HCT116 (cell line): ENCODE measurements around the gene THSD4. TPM values are rescaled to one million over a fixed set of nuclear protein-coding genes. Genes with fewer than 3 reads are reported as not detected.

Experiments used
- ATAC-seq: fragments of 200-7000 bp; cut with Tn5 transposase; 2 replicates; pipeline ENCODE4 v1.9.1; 2020; ENCODE audit warnings: mild to moderate bottlenecking, moderate library complexity
- BruUV-seq: library from RNA; stranded (reverse); fragments of 400-500 nt; replicated peaks from 2 replicates; lab custom pipeline; 2021; lab: Mats Ljungman, UMichigan
- CTCF ChIA-PET: fragments of 300-600 bp; sonication (Branson Sonifier 250); formaldehyde crosslinking; loops from one replicate; lab custom pipeline; 2021; ENCODE audit warnings: antibody characterized with exemption; lab: Charles Lee
- POLR2A ChIA-PET: fragments of 300-600, 350-600 bp; sonication (Branson Sonifier 250); formaldehyde crosslinking; loops from one replicate; lab custom pipeline; 2021; ENCODE audit warnings: antibody characterized with exemption; lab: Charles Lee
- RAD21 ChIA-PET, 2 experiments: fragments of 300-600 bp; sonication (Branson Sonifier 250); formaldehyde crosslinking; loops; one replicate each; lab custom pipeline; 2023; ENCODE audit warnings: low total read pairs in 2 of 2; ENCODE audit not compliant: uncharacterized antibody in 2 of 2, unreplicated experiment in 2 of 2, low non-redundant PET in 1 of 2; lab: Charles Lee
- DNase-seq: peaks from one replicate; pipeline ENCODE4 v3.0.0-alpha.2; 2010; ENCODE audit warnings: low read depth, low spot score
- H2AFZ ChIP-seq: fragments of 200-600 bp; shearing (Covaris generic), sonication (generic); 2 replicates; pipeline ENCODE4 v1.6.1; 2017; ENCODE audit warnings: low read depth, mixed run types, mixed read lengths, antibody characterized with exemption, low read length; ENCODE audit not compliant: poor library complexity, severe bottlenecking
- H3K27ac ChIP-seq: 2 replicates; pipeline ENCODE4 v1.5.1; 2012; ENCODE audit warnings: low read depth, low read length
- H3K27me3 ChIP-seq: fragments of 200-600 bp; sonication (generic); 2 replicates; pipeline ENCODE4 v1.6.1; 2016; ENCODE audit warnings: mixed run types, low read length, mixed read lengths; ENCODE audit not compliant: insufficient read depth
- H3K36me3 ChIP-seq, 2 experiments: fragments of 200-500 bp in 1 of 2; fragments of 200-600 bp in 1 of 2; sonication (Bioruptor generic) in 1 of 2; sonication (generic) in 1 of 2; 2 replicates each; pipeline versions ENCODE4 v1.5.1 to v1.6.1; 2014 to 2016; ENCODE audit warnings: low read length in 2 of 2, inconsistent platforms in 1 of 2, mixed read lengths in 1 of 2, mixed run types in 1 of 2; ENCODE audit not compliant: insufficient read depth in 2 of 2, control insufficient read depth in 1 of 2
- H3K4me1 ChIP-seq, 2 experiments: fragments of 200-600 bp in 1 of 2; sonication (generic) in 1 of 2; 2 replicates each; pipeline versions ENCODE4 v1.5.1 to v1.6.1; 2012 to 2017; ENCODE audit warnings: low read length in 2 of 2, inconsistent platforms in 1 of 2, mild to moderate bottlenecking in 1 of 2, mixed read lengths in 1 of 2, mixed run types in 1 of 2, moderate library complexity in 1 of 2; ENCODE audit not compliant: insufficient read depth in 2 of 2, control insufficient read depth in 1 of 2
- H3K4me2 ChIP-seq: fragments of 200-600 bp; sonication (generic); 2 replicates; pipeline ENCODE4 v1.6.1; 2017; ENCODE audit warnings: mixed run types, low read length, mixed read lengths
- H3K4me3 ChIP-seq, 2 experiments: fragments of 200-600 bp in 1 of 2; sonication (generic) in 1 of 2; replicated peaks in 1 of 2; 2 replicates each; pipeline ENCODE4 v1.5.1; 2011 to 2016; ENCODE audit warnings: low read length in 2 of 2, control low read depth in 1 of 2, low read depth in 1 of 2, mild to moderate bottlenecking in 1 of 2, mixed read lengths in 1 of 2, mixed run types in 1 of 2
- H3K79me2 ChIP-seq: fragments of 200-600 bp; sonication (generic); 2 replicates; pipeline ENCODE4 v1.6.1; 2017; ENCODE audit warnings: mild to moderate bottlenecking, mixed run types, low read length, moderate library complexity, mixed read lengths; ENCODE audit not compliant: insufficient read depth
- H3K9ac ChIP-seq: fragments of 200-600 bp; sonication (generic); 2 replicates; pipeline ENCODE4 v1.6.1; 2016; ENCODE audit warnings: low read length, mixed read lengths
- H3K9me2 ChIP-seq: fragments of 200-600 bp; sonication (generic), shearing (Covaris generic); 2 replicates; pipeline ENCODE4 v1.6.1; 2017; ENCODE audit warnings: mixed run types, mild to moderate bottlenecking, moderate library complexity; ENCODE audit not compliant: insufficient read depth
- H3K9me3 ChIP-seq, 2 experiments: fragments of 200-500 bp in 1 of 2; fragments of 200-600 bp in 1 of 2; sonication (Bioruptor generic) in 1 of 2; sonication (generic) in 1 of 2; 2 replicates each; pipeline ENCODE4 v1.6.1; 2014 to 2017; ENCODE audit warnings: low read length in 2 of 2, mixed read lengths in 2 of 2, inconsistent platforms in 1 of 2, low read depth in 1 of 2, mild to moderate bottlenecking in 1 of 2, mixed run types in 1 of 2, moderate library complexity in 1 of 2; ENCODE audit not compliant: control insufficient read depth in 1 of 2, insufficient read depth in 1 of 2
- H4K20me1 ChIP-seq: fragments of 200-600 bp; sonication (generic), shearing (Covaris generic); 2 replicates; pipeline ENCODE4 v1.6.1; 2017; ENCODE audit warnings: mixed run types, mild to moderate bottlenecking, moderate library complexity; ENCODE audit not compliant: insufficient read depth
- CBX3 ChIP-seq: IDR thresholded peaks from 2 replicates; pipeline ENCODE4 v1.6.1; 2012; ENCODE audit warnings: low read depth
- CTCF ChIP-seq, 3 experiments: fragments of 200-600 bp in 1 of 3; sonication (generic) in 1 of 3; IDR thresholded peaks in 2 of 3; conservative IDR thresholded peaks in 1 of 3; 2 replicates each; pipeline ENCODE4 v1.5.1; 2012 to 2017; ENCODE audit warnings: low read depth in 2 of 3, low read length in 2 of 3, antibody characterized with exemption in 1 of 3, borderline replicate concordance in 1 of 3, control low read depth in 1 of 3, mild to moderate bottlenecking in 1 of 3, mixed read lengths in 1 of 3, mixed run types in 1 of 3, moderate library complexity in 1 of 3; ENCODE audit not compliant: insufficient read depth in 1 of 3
- EGR1 ChIP-seq: IDR thresholded peaks from 2 replicates; pipeline ENCODE4 v1.6.1; 2012; ENCODE audit warnings: low read depth
- ELF1 ChIP-seq: IDR thresholded peaks from 2 replicates; pipeline ENCODE4 v1.6.1; 2012; ENCODE audit warnings: low read depth, borderline replicate concordance
- EZH2phosphoT487 ChIP-seq: fragments of 200-600 bp; IDR thresholded peaks from 2 replicates; pipeline ENCODE4 v1.6.1; 2018; ENCODE audit warnings: antibody characterized with exemption, borderline replicate concordance
- FOSL1 ChIP-seq: IDR thresholded peaks from 2 replicates; pipeline ENCODE4 v1.6.1; 2012; ENCODE audit warnings: low read depth
- POLR2AphosphoS5 ChIP-seq: IDR thresholded peaks from 2 replicates; pipeline ENCODE4 v1.6.1; 2011; ENCODE audit warnings: mild to moderate bottlenecking, low read depth, low read length, moderate library complexity
- RAD21 ChIP-seq: IDR thresholded peaks from 2 replicates; pipeline ENCODE4 v1.6.1; 2012; ENCODE audit warnings: low read depth, mild to moderate bottlenecking
- SIN3A ChIP-seq: IDR thresholded peaks from 2 replicates; pipeline ENCODE4 v1.6.1; 2012; ENCODE audit warnings: low read depth
- SP1 ChIP-seq: IDR thresholded peaks from 2 replicates; pipeline ENCODE4 v1.6.1; 2012; ENCODE audit warnings: low read depth
- SRF ChIP-seq: IDR thresholded peaks from 2 replicates; pipeline ENCODE4 v1.6.1; 2012; ENCODE audit warnings: low read depth
- TCF7L2 ChIP-seq: IDR thresholded peaks from 2 replicates; pipeline ENCODE4 v1.7.0; 2011; ENCODE audit warnings: borderline replicate concordance, inconsistent platforms; ENCODE audit not compliant: insufficient read depth, insufficient read length; ENCODE audit errors: extremely low read depth
- YY1 ChIP-seq: IDR thresholded peaks from 2 replicates; pipeline ENCODE4 v1.6.1; 2011; ENCODE audit warnings: low read length, low read depth, moderate library complexity, mild to moderate bottlenecking; ENCODE audit not compliant: insufficient replicate concordance; ENCODE audit errors: extremely low read depth
- ZFX ChIP-seq: fragments of 450-650 bp; IDR thresholded peaks from 2 replicates; pipeline ENCODE4 v1.6.1; 2017
- ZNF274 ChIP-seq: fragments of 200-500 bp; sonication (Bioruptor generic); IDR thresholded peaks from 2 replicates; pipeline ENCODE4 v1.6.1; 2014; ENCODE audit warnings: mild to moderate bottlenecking, low read depth, low read length, inconsistent platforms
- intact Hi-C: fragments of 100-400 bp; cut with micrococcal nuclease; formaldehyde crosslinking; loops from 2 replicates; pipeline ENCODE4 v1.10.0; 2022
- total RNA-seq: library from RNA; stranded (reverse); gene quantifications from one replicate; pipeline ENCODE4 v1.2.1, GENCODE V29; 2021; ENCODE audit not compliant: unreplicated experiment
- TF ChIP-seq, protein P1 (sequence below): IDR thresholded peaks from 2 replicates; pipeline ENCODE4 v1.6.1; 2012
- TF ChIP-seq, protein P2 (sequence below): IDR thresholded peaks from 2 replicates; pipeline ENCODE4 v1.6.1; 2012; ENCODE audit warnings: low read depth
- TF ChIP-seq, protein P3 (sequence below): IDR thresholded peaks from 2 replicates; pipeline ENCODE4 v1.6.1; 2011; ENCODE audit warnings: mild to moderate bottlenecking, low read length, moderate library complexity; ENCODE audit not compliant: insufficient replicate concordance; ENCODE audit errors: extremely low read depth

THSD4 gene
- total RNA-seq, 1 experiment from 2014 or later, result 30.5 TPM

DNA sequence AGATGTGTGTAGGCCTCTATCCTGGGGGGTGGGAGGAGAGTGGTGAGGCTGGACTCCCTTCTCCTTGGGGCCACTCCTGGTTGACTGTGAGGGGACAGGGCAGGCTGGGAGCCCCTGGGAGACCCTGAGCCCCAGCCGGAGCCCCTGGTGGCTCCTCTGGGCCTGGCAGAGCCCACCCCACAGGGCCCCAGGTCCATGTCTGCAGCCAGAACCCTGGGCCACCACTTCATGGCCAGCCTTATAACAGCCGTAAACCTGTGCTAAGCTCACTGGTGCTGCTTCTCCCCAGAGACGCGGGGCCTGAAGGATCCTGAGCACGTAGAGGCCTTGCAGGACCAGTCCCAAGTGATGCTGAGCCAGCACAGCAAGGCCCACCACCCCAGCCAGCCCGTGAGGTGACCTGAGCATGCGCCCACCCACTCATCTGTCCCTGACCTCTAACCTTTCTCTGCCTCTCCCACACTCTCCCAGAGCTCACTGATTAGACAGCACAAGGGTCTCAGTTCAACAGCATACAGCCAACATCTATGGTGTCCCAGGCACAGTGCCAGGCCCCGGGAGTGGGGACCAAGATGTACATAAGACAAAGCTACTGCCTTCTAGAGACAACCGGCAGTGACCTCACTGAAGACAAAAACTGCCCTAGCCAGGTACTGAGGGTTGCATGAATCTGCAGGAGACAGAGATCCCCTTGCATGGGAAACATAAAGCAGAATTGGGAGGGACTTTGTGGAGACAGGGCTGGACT lies 698.6 kb downstream of the THSD4 start:
- Histone ChIP-seq H3K27ac (no peak overlapping the region; the same call in 1 of the 2 replicates), H3K4me3 (no peak overlapping the region), H3K9me2 (no peaks in the 10 kb centered on the region), H3K27me3 (no peaks in the 10 kb centered on the region), H2AFZ (no peak overlapping the region), H3K9ac (no peak overlapping the region), H3K36me3 (no peaks in the 10 kb centered on the region), H3K4me1 (no peaks in the 10 kb centered on the region), H3K79me2 (no peaks in the 10 kb centered on the region), H4K20me1 (no peaks in the 10 kb centered on the region), H3K9me3 (no peaks in the 10 kb centered on the region), H3K4me2 (no peak overlapping the region)
- no TSS peak for BruUV-seq
- POLR2A ChIA-PET, result no interaction called here
- no peak for DNase-seq
- intact Hi-C loops, result no loop called here
- no peak for ATAC-seq
- TF ChIP-seq POLR2AphosphoS5 (no peak), CBX3 (no peak), YY1 (no peak), SP1 (no peak), ZFX (no peak), RAD21 (no peak), SIN3A (no peak), CTCF (IDR thresholded peaks at IDR 0.05 in 2 of 3, conservative IDR thresholded peaks at IDR 0.05 in 1 of 3; ENCODE audit: borderline replicate concordance in 1 of 3, insufficient read depth in 1 of 3, low read depth in 2 of 3, low read length in 2 of 3) (no peak), TCF7L2 (no peak), ELF1 (no peak), FOSL1 (no peak), ZNF274 (no peak), EZH2phosphoT487 (no peak), EGR1 (no peak), SRF (no peak)
- TF ChIP-seq, protein P1, sequence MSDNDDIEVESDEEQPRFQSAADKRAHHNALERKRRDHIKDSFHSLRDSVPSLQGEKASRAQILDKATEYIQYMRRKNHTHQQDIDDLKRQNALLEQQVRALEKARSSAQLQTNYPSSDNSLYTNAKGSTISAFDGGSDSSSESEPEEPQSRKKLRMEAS, result no peak
- TF ChIP-seq, protein P2, sequence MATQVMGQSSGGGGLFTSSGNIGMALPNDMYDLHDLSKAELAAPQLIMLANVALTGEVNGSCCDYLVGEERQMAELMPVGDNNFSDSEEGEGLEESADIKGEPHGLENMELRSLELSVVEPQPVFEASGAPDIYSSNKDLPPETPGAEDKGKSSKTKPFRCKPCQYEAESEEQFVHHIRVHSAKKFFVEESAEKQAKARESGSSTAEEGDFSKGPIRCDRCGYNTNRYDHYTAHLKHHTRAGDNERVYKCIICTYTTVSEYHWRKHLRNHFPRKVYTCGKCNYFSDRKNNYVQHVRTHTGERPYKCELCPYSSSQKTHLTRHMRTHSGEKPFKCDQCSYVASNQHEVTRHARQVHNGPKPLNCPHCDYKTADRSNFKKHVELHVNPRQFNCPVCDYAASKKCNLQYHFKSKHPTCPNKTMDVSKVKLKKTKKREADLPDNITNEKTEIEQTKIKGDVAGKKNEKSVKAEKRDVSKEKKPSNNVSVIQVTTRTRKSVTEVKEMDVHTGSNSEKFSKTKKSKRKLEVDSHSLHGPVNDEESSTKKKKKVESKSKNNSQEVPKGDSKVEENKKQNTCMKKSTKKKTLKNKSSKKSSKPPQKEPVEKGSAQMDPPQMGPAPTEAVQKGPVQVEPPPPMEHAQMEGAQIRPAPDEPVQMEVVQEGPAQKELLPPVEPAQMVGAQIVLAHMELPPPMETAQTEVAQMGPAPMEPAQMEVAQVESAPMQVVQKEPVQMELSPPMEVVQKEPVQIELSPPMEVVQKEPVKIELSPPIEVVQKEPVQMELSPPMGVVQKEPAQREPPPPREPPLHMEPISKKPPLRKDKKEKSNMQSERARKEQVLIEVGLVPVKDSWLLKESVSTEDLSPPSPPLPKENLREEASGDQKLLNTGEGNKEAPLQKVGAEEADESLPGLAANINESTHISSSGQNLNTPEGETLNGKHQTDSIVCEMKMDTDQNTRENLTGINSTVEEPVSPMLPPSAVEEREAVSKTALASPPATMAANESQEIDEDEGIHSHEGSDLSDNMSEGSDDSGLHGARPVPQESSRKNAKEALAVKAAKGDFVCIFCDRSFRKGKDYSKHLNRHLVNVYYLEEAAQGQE, result no peak
- TF ChIP-seq, protein P3, sequence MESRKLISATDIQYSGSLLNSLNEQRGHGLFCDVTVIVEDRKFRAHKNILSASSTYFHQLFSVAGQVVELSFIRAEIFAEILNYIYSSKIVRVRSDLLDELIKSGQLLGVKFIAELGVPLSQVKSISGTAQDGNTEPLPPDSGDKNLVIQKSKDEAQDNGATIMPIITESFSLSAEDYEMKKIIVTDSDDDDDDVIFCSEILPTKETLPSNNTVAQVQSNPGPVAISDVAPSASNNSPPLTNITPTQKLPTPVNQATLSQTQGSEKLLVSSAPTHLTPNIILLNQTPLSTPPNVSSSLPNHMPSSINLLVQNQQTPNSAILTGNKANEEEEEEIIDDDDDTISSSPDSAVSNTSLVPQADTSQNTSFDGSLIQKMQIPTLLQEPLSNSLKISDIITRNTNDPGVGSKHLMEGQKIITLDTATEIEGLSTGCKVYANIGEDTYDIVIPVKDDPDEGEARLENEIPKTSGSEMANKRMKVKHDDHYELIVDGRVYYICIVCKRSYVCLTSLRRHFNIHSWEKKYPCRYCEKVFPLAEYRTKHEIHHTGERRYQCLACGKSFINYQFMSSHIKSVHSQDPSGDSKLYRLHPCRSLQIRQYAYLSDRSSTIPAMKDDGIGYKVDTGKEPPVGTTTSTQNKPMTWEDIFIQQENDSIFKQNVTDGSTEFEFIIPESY, result no peak
- RAD21 ChIA-PET, result no interaction called here
- CTCF ChIA-PET, result no interaction called here
